OCI-LY7 (cell line): ENCODE results near the gene ATP9B. TPM values are rescaled to one million over a fixed set of nuclear protein-coding genes. Genes with fewer than 3 reads are reported as not detected.

Source experiments
- BruUV-seq: library from RNA; stranded (reverse); fragments of 400-500 nt; replicated peaks from 2 replicates; lab custom pipeline; 2021; lab: Mats Ljungman, UMichigan
- CTCF ChIA-PET: fragments of 300-600 bp; sonication (Branson Sonifier 250); formaldehyde crosslinking; loops from one replicate; lab custom pipeline; 2022; ENCODE audit warnings: antibody characterized with exemption; ENCODE audit not compliant: unreplicated experiment; lab: Charles Lee
- POLR2A ChIA-PET: fragments of 300-600 bp; sonication (Branson Sonifier 250); formaldehyde crosslinking; loops from one replicate; lab custom pipeline; 2022; ENCODE audit warnings: antibody characterized with exemption; lab: Charles Lee
- DNase-seq: peaks from one replicate; pipeline ENCODE4 v3.0.0-alpha.2; 2015; ENCODE audit warnings: low spot score
- H2AFZ ChIP-seq: fragments of 200-600 bp; sonication (generic), shearing (Covaris generic); 2 replicates; pipeline ENCODE4 v1.6.1; 2014; ENCODE audit warnings: mild to moderate bottlenecking, antibody characterized with exemption, low read length, moderate library complexity
- H3K27ac ChIP-seq: fragments of 200-600 bp; sonication (generic); 2 replicates; pipeline ENCODE4 v1.5.1; 2014; ENCODE audit warnings: mixed run types, low read depth, mild to moderate bottlenecking, moderate library complexity, low read length, inconsistent platforms; ENCODE audit not compliant: poor library complexity, severe bottlenecking
- H3K36me3 ChIP-seq: fragments of 200-600 bp; sonication (generic); 2 replicates; pipeline ENCODE4 v1.6.1; 2014; ENCODE audit warnings: mild to moderate bottlenecking, antibody characterized with exemption, low read length, moderate library complexity, mixed read lengths; ENCODE audit not compliant: insufficient read depth
- H3K4me1 ChIP-seq: fragments of 200-600 bp; sonication (generic); 2 replicates; pipeline ENCODE4 v1.5.1; 2014; ENCODE audit warnings: mild to moderate bottlenecking, low read length; ENCODE audit not compliant: insufficient read depth, poor library complexity, severe bottlenecking
- H3K4me2 ChIP-seq: fragments of 200-600 bp; sonication (generic); 2 replicates; pipeline ENCODE4 v1.6.1; 2014; ENCODE audit warnings: mild to moderate bottlenecking, low read length
- H3K4me3 ChIP-seq: fragments of 200-600 bp; sonication (generic); 2 replicates; pipeline ENCODE4 v1.5.1; 2014; ENCODE audit warnings: mild to moderate bottlenecking, low read depth, low read length; ENCODE audit not compliant: poor library complexity, severe bottlenecking
- H3K79me2 ChIP-seq: fragments of 200-600 bp; sonication (generic); 2 replicates; pipeline ENCODE4 v1.6.1; 2016; ENCODE audit warnings: low read depth, mild to moderate bottlenecking, low read length, moderate library complexity, mixed read lengths; ENCODE audit not compliant: insufficient read depth
- H3K9me2 ChIP-seq: fragments of 200-600 bp; sonication (generic); 2 replicates; pipeline ENCODE4 v1.6.1; 2016; ENCODE audit warnings: mild to moderate bottlenecking, low read length, mixed read lengths; ENCODE audit not compliant: insufficient read depth
- H3K9me3 ChIP-seq: fragments of 200-600 bp; sonication (generic); 2 replicates; pipeline ENCODE4 v1.6.1; 2014; ENCODE audit warnings: mild to moderate bottlenecking, mixed run types, low read length, mixed read lengths
- H4K20me1 ChIP-seq: fragments of 200-600 bp; sonication (generic); 2 replicates; pipeline ENCODE4 v1.6.1; 2014; ENCODE audit warnings: mild to moderate bottlenecking, antibody characterized with exemption, low read length, moderate library complexity, mixed read lengths; ENCODE audit not compliant: insufficient read depth
- CTCF ChIP-seq: fragments of 200-600 bp; sonication (generic); conservative IDR thresholded peaks from 2 replicates; pipeline ENCODE4 v1.5.1; 2014; ENCODE audit warnings: mild to moderate bottlenecking, antibody characterized with exemption, low read length, moderate library complexity, mixed read lengths
- EZH2phosphoT487 ChIP-seq: fragments of 200-600 bp; sonication (generic); IDR thresholded peaks from 2 replicates; pipeline ENCODE4 v1.6.1; 2018; ENCODE audit warnings: low read depth, borderline replicate concordance, mild to moderate bottlenecking, mixed run types, antibody characterized with exemption, low read length, moderate library complexity, mixed read lengths
- intact Hi-C: fragments of 100-400 bp; cut with micrococcal nuclease; formaldehyde crosslinking; loops from one replicate; pipeline ENCODE4 v1.10.0; 2022; ENCODE audit not compliant: unreplicated experiment
- total RNA-seq, 2 experiments: library from RNA; depleted of rRNA in 1 of 2; stranded (reverse); fragments of >200 nt in 1 of 2; shearing (Covaris generic) in 1 of 2; gene quantifications; 2 replicates each; pipeline ENCODE4 v1.2.3, GENCODE V29; 2014 to 2022

ATP9B gene
- total RNA-seq, 2 experiments from 2014 or later, result 27.1 to 36.4 TPM

GRCh38 chr18:79395308-79395640 lies 326.1 kb downstream of the ATP9B start:
- TF ChIP-seq CTCF, result no peak
- no peak for TF ChIP-seq EZH2phosphoT487
- no peaks in the 10 kb centered on the region for H4K20me1 ChIP-seq
- peak overlapping the region; percentile 62 for H3K4me3 ChIP-seq
- no peak overlapping the region for H2AFZ ChIP-seq
- ChIA-PET POLR2A (interaction anchor here (0.7 kb wide), 1 partner anchor 145 kb away, joined by 3 read pairs; no protein-coding TSS in a partner anchor), CTCF (no interaction called here)
- H3K27ac ChIP-seq, result no peak overlapping the region
- no peaks in the 10 kb centered on the region for H3K9me2 ChIP-seq
- peak overlapping the region; percentile 80 for H3K4me2 ChIP-seq
- H3K79me2 ChIP-seq, result peaks cover 20% of the 10 kb centered on the region
- intact Hi-C loops, result no loop called here
- peaks cover 29% of the 10 kb centered on the region for H3K4me1 ChIP-seq
- DNase-seq, result no peak
- no peaks in the 10 kb centered on the region for H3K9me3 ChIP-seq
- peaks cover 8% of the 10 kb centered on the region; the same call in 1 of the 2 replicates for H3K36me3 ChIP-seq
- BruUV-seq, result no TSS peak

GRCh38 chr18:79395761-79396404 lies 326.7 kb downstream of the ATP9B start, which contains the start of gene NFATC1:
Gene NFATC1 (plus strand): TSS chr18:79395930. CDS start chr18:79396225, 295 bp downstream.
- Histone ChIP-seq H3K4me3 (peak within 1 kb of the TSS; percentile 86), H2AFZ (peak within 1 kb of the TSS; percentile 41; the same call in 1 of the 2 replicates), H3K9me2 (no peaks in the 10 kb centered on the region), H3K9me3 (no peaks in the 10 kb centered on the region), H3K36me3 (peaks cover 8% of the 10 kb centered on the region; the same call in 1 of the 2 replicates), H3K4me1 (peaks cover 29% of the 10 kb centered on the region), H3K79me2 (peaks cover 21% of the 10 kb centered on the region), H4K20me1 (no peaks in the 10 kb centered on the region), H3K27ac (peak within 1 kb of the TSS; percentile 87), H3K4me2 (peak within 1 kb of the TSS; percentile 100)
- BruUV-seq, result no TSS peak
- POLR2A ChIA-PET, result interaction anchor here (0.7 kb wide), 1 partner anchor 144 kb away, joined by 3 read pairs; no protein-coding TSS in a partner anchor
- peak; percentile 61 for DNase-seq
- no peak for TF ChIP-seq CTCF
- TF ChIP-seq EZH2phosphoT487, result no peak
- intact Hi-C loops, result loop anchor here (2.0 kb wide), 2 partner anchors 65 to 133 kb away; no protein-coding TSS in a partner anchor
- CTCF ChIA-PET, result no interaction called here
